ENCODE data around the gene NFIC.

The NFIC gene

DNA sequence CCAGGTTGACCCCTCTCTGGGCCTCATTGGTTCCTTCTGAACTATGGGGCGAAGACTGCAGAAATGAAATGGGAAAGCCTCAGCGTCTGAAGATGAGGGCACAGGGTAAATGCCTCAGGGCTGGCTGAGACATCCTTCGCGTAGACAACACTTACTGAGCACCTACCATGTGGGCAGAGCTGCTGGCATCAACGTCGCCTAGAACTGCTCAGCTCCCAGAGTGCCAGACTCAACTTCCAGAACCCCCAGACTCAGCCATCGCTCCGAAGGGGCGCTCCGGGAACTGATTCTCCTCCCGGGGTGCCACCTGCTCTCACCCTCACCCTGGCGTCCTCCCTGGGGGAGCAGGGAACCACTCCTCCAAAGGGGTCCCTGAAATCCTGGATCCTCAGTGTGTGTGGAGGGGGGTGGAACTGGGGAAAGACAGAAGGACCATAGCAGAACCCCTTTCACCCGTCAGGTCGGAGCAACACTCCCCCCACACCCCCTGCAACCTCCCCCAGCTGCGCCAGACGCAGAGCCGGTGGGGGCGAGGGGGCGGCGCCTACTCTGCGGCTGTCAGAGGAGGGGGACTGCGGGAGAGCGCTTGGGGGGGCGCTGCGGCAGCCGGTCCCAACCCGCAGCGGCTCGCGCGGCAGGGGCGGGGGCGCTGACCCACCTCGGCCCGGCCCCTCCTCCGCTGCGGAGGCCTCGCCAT is 8.2 kb upstream of the NFIC start:
- no peak for DNase-seq (ENCODE audit: low read depth, low spot score)
- peak overlapping the region; percentile 2; the same call in 1 of the 2 replicates for H3K4me3 ChIP-seq (ENCODE audit: low read depth, low read length)
- POLR2A ChIA-PET = no interaction called here
- CTCF ChIA-PET = interaction anchor here (1.0 to 2.0 kb wide), 2 partner anchors 71 to 115 kb away, joined by 4 to 5 read pairs; no protein-coding TSS in a partner anchor
- TF ChIP-seq, protein P1, sequence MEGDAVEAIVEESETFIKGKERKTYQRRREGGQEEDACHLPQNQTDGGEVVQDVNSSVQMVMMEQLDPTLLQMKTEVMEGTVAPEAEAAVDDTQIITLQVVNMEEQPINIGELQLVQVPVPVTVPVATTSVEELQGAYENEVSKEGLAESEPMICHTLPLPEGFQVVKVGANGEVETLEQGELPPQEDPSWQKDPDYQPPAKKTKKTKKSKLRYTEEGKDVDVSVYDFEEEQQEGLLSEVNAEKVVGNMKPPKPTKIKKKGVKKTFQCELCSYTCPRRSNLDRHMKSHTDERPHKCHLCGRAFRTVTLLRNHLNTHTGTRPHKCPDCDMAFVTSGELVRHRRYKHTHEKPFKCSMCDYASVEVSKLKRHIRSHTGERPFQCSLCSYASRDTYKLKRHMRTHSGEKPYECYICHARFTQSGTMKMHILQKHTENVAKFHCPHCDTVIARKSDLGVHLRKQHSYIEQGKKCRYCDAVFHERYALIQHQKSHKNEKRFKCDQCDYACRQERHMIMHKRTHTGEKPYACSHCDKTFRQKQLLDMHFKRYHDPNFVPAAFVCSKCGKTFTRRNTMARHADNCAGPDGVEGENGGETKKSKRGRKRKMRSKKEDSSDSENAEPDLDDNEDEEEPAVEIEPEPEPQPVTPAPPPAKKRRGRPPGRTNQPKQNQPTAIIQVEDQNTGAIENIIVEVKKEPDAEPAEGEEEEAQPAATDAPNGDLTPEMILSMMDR (IDR thresholded peaks at IDR 0.05; ENCODE audit: insufficient read depth, low read length, missing control alignments) = no peak

GRCh38 chr19:3358689-3359014 is 7.7 kb upstream of the NFIC start:
- TF ChIP-seq, protein P1 (IDR thresholded peaks at IDR 0.05; ENCODE audit: insufficient read depth, low read length, missing control alignments) = no peak
- ChIA-PET POLR2A (no interaction called here), CTCF (no interaction called here)
- peak overlapping the region; percentile 68 for H3K4me3 ChIP-seq (ENCODE audit: low read depth, low read length)
- DNase-seq (ENCODE audit: low read depth, low spot score) = no peak

GRCh38 chr19:3359015-3359918 is 7.1 kb upstream of the NFIC start:
- CTCF ChIA-PET = interaction anchor here (1.0 kb wide), 1 partner anchor 112 kb away, joined by 3 read pairs; no protein-coding TSS in a partner anchor
- TF ChIP-seq, protein P1 (IDR thresholded peaks at IDR 0.05; ENCODE audit: insufficient read depth, low read length, missing control alignments) = no peak

GRCh38 chr19:3359919-3360420 is 6.4 kb upstream of the NFIC start:
- POLR2A ChIA-PET = no interaction called here
- CTCF ChIA-PET = interaction anchor here (1.0 kb wide), 1 partner anchor 111 kb away, joined by 3 read pairs; no protein-coding TSS in a partner anchor
- TF ChIP-seq, protein P1 (IDR thresholded peaks at IDR 0.05; ENCODE audit: insufficient read depth, low read length, missing control alignments) = no peak
- H3K4me3 ChIP-seq (ENCODE audit: low read depth, low read length) = peak overlapping the region; percentile 68
- no peak for DNase-seq (ENCODE audit: low read depth, low spot score)

More at GRCh38 chr19:3359015-3359918, 7.1 kb upstream of the NFIC start:
- DNase-seq (ENCODE audit: low read depth, low spot score) = no peak
- POLR2A ChIA-PET = no interaction called here
- peak overlapping the region; percentile 68 for H3K4me3 ChIP-seq (ENCODE audit: low read depth, low read length)

GRCh38 chr19:3360421-3361383 is 5.7 kb upstream of the NFIC start:
- TF ChIP-seq, protein P1 (IDR thresholded peaks at IDR 0.05; ENCODE audit: insufficient read depth, low read length, missing control alignments) = no peak
- ChIA-PET CTCF (interaction anchor here (0.9 kb wide), 1 partner anchor 17 kb away, joined by 3 read pairs; no protein-coding TSS in a partner anchor), POLR2A (no interaction called here)
- H3K4me3 ChIP-seq (ENCODE audit: low read depth, low read length) = peak overlapping the region; percentile 68
- no peak for DNase-seq (ENCODE audit: low read depth, low spot score)
